GM12878 (cell line): ENCODE measurements around the gene MT1X. TPM values are rescaled to one million over a fixed set of nuclear protein-coding genes. Genes with fewer than 3 reads are reported as not detected.

Experiments
- ATAC-seq: fragments of 200-7000 bp; cut with Tn5 transposase; 3 replicates; pipeline ENCODE4 v1.9.1; 2020; ENCODE audit warnings: mild to moderate bottlenecking, moderate library complexity
- BruUV-seq: library from RNA; stranded (reverse); fragments of 400-500 nt; replicated peaks from 2 replicates; lab custom pipeline; 2021; lab: Mats Ljungman, UMichigan
- CTCF ChIA-PET: fragments of 300-600 bp; sonication (Branson Sonifier 250); formaldehyde crosslinking; extraction: SDS; loops from one replicate; lab custom pipeline; 2021; ENCODE audit warnings: inconsistent platforms; lab: Yijun Ruan, JAX
- POLR2A ChIA-PET: fragments of 350-600 bp; formaldehyde crosslinking; extraction: SDS; loops from one replicate; lab custom pipeline; 2021; ENCODE audit warnings: inconsistent platforms; lab: Charles Lee
- RAD21 ChIA-PET: fragments of 300-600 bp; sonication (Branson Sonifier 250); formaldehyde crosslinking; loops from one replicate; lab custom pipeline; 2023; ENCODE audit warnings: antibody characterized with exemption; ENCODE audit not compliant: unreplicated experiment; lab: Charles Lee
- SMC1A ChIA-PET: fragments of 300-600 bp; sonication (Branson Sonifier 250); formaldehyde crosslinking; loops from one replicate; lab custom pipeline; 2023; ENCODE audit not compliant: unreplicated experiment, uncharacterized antibody; lab: Charles Lee
- DNase-seq: peaks from one replicate; pipeline ENCODE4 v3.0.0-alpha.2; 2011; ENCODE audit warnings: low read depth, low spot score
- FAIRE-seq: peaks from 3 replicates; lab custom pipeline; 2011; peaks lifted over from hg19 to GRCh38; lab: Jason Lieb, UNC
- H2AFZ ChIP-seq: 2 replicates; pipeline ENCODE4 v1.6.0; 2011; ENCODE audit warnings: low read depth, low read length, control low read depth; ENCODE audit not compliant: control insufficient read depth
- H3K27ac ChIP-seq: 2 replicates; pipeline ENCODE4 v1.5.1; 2011; ENCODE audit warnings: control low read depth; ENCODE audit not compliant: control insufficient read depth, insufficient read depth
- H3K27me3 ChIP-seq, 2 experiments: replicated peaks in 1 of 2; 2 replicates each; pipeline versions ENCODE4 v1.6.0 to v1.6.1; 2011; ENCODE audit warnings: low read length in 1 of 2; ENCODE audit not compliant: control insufficient read depth in 2 of 2, insufficient read depth in 2 of 2
- H3K36me3 ChIP-seq, 2 experiments: 2 replicates each; pipeline ENCODE4 v1.5.1; 2011; ENCODE audit warnings: low read length in 1 of 2; ENCODE audit not compliant: control insufficient read depth in 2 of 2, insufficient read depth in 2 of 2
- H3K4me1 ChIP-seq: 2 replicates; pipeline ENCODE4 v1.6.1; 2011; ENCODE audit warnings: mild to moderate bottlenecking, low read length, moderate library complexity, mixed read lengths; ENCODE audit not compliant: control insufficient read depth, insufficient read depth
- H3K4me2 ChIP-seq: 2 replicates; pipeline ENCODE4 v1.6.0; 2011; ENCODE audit warnings: control low read depth; ENCODE audit not compliant: control insufficient read depth, insufficient read depth
- H3K4me3 ChIP-seq: fragments of 200-600 bp; sonication (generic); 2 replicates; pipeline ENCODE4 v1.5.1; 2016
- H3K79me2 ChIP-seq: 2 replicates; pipeline ENCODE4 v1.6.0; 2011; ENCODE audit warnings: low read length; ENCODE audit not compliant: control insufficient read depth, insufficient read depth
- H3K9ac ChIP-seq: 2 replicates; pipeline ENCODE4 v1.8.0; 2011; ENCODE audit warnings: low read length, control low read depth, mixed read lengths; ENCODE audit not compliant: control insufficient read depth, insufficient read depth
- H3K9me3 ChIP-seq: replicated peaks from 3 replicates; pipeline ENCODE4 v1.5.1; 2011; ENCODE audit warnings: mild to moderate bottlenecking, low read length; ENCODE audit not compliant: control insufficient read depth, insufficient read depth
- H4K20me1 ChIP-seq: 2 replicates; pipeline ENCODE4 v1.6.0; 2011; ENCODE audit not compliant: control insufficient read depth, insufficient read depth
- CHD4 ChIP-seq: fragments of 200-600 bp; sonication (generic); IDR thresholded peaks from 2 replicates; pipeline ENCODE4 v1.6.1; 2016; ENCODE audit warnings: mild to moderate bottlenecking
- ESRRA ChIP-seq: IDR thresholded peaks from 2 replicates; pipeline ENCODE4 v1.6.1; 2012; ENCODE audit warnings: mild to moderate bottlenecking, low read length, improper control_type of control experiment
- NR2C1 ChIP-seq: fragments of 450-650 bp; IDR thresholded peaks from 2 replicates; pipeline ENCODE4 v1.6.1; 2017; ENCODE audit warnings: antibody characterized with exemption, mild to moderate bottlenecking, moderate library complexity
- SMAD5 ChIP-seq: IDR thresholded peaks from 2 replicates; pipeline ENCODE4 v1.6.1; 2016; ENCODE audit warnings: antibody characterized with exemption, low read depth
- TCF3 ChIP-seq: IDR thresholded peaks from 2 replicates; pipeline ENCODE4 v1.6.1; 2012; ENCODE audit warnings: low read depth, mild to moderate bottlenecking, low read length, borderline replicate concordance; ENCODE audit not compliant: insufficient read depth
- WRNIP1 ChIP-seq: IDR thresholded peaks from 2 replicates; pipeline ENCODE4 v1.6.1; 2011; ENCODE audit warnings: low read depth, low read length, improper control_type of control experiment, borderline replicate concordance
- ZNF217 ChIP-seq: fragments of 450-650 bp; IDR thresholded peaks from 2 replicates; pipeline ENCODE4 v1.6.1; 2017; ENCODE audit warnings: antibody characterized with exemption, mild to moderate bottlenecking
- WGBS: methylation state at CpG from one replicate; pipeline ENCODE4 v1.1.6; 2016; ENCODE audit warnings: low lambda C conversion rate; ENCODE audit not compliant: insufficient replicate concordance, insufficient coverage; ENCODE audit errors: missing lambda C conversion rate; 5-methylcytosine and 5-hydroxymethylcytosine counted together
- in situ Hi-C: fragments of 300-500 bp; cut with MboI; formaldehyde crosslinking; loops from 9 replicates; pipeline ENCODE4 v1.14.3; 2018; ENCODE audit warnings: mixed read lengths
- intact Hi-C: fragments of 100-400 bp; cut with micrococcal nuclease; formaldehyde crosslinking; loops from one replicate; pipeline ENCODE4 v1.14.2; 2022; ENCODE audit not compliant: unreplicated experiment
- polyA plus RNA-seq, 11 experiments: library from polyadenylated mRNA; depleted of rRNA in 4 of 11; unstranded in 6 of 11; stranded (reverse) in 5 of 11; fragments of >200 nt; fragmentation: Nextera tagmentation in 4 of 11; fragmentation: Illumina TruSeq in 1 of 11; extraction: Ambion mirVana in 4 of 11; extraction: Trizol in 1 of 11; gene quantifications; 1 replicate in 1 of 11; 2 replicates in 10 of 11; pipeline versions ENCODE4 v1.2.1 to v1.2.3, GENCODE V29; 2011 to 2016; ENCODE audit warnings: inconsistent platforms in 2 of 11, missing spikeins in 2 of 11, low read depth in 1 of 11
- total RNA-seq, 4 experiments: library from RNA; depleted of rRNA in 3 of 4; stranded (reverse); fragments of >200 nt in 3 of 4; fragmentation: Illumina TruSeq in 1 of 4; extraction: Trizol in 1 of 4; gene quantifications; 2 replicates each; pipeline versions ENCODE4 v1.2.1 to v1.2.3, GENCODE V29; 2013 to 2021
- TF ChIP-seq, protein P1 (sequence below), 3 experiments: IDR thresholded peaks in 2 of 3; conservative IDR thresholded peaks in 1 of 3; 2 replicates each; pipeline ENCODE4 v1.5.1; 2011; ENCODE audit warnings: low read depth in 3 of 3, low read length in 3 of 3, mild to moderate bottlenecking in 3 of 3, control low read depth in 2 of 3, moderate library complexity in 2 of 3, inconsistent platforms in 1 of 3, mixed read lengths in 1 of 3; ENCODE audit not compliant: control insufficient read depth in 2 of 3, insufficient read depth in 1 of 3; ENCODE audit errors: extremely low read depth in 1 of 3
- TF ChIP-seq, protein P2 (sequence below): fragments of 450-650 bp; IDR thresholded peaks from 2 replicates; pipeline ENCODE4 v1.6.1; 2016; ENCODE audit warnings: mild to moderate bottlenecking, moderate library complexity, borderline replicate concordance
- TF ChIP-seq, protein P3 (sequence below): fragments of 450-650 bp; IDR thresholded peaks from 2 replicates; pipeline ENCODE4 v1.6.1; 2016; ENCODE audit warnings: mild to moderate bottlenecking
- TF ChIP-seq, protein P4 (sequence below): fragments of 450-650 bp; conservative IDR thresholded peaks from 2 replicates; pipeline ENCODE4 v1.6.1; 2017; ENCODE audit warnings: mild to moderate bottlenecking, moderate library complexity

Gene MT1X
- total and polyA plus RNA-seq, 10 of the 15 experiments (the other 5 are each of a cell fraction or from before 2014, with no cell fraction given) = 5.8 to 65.6 (median 15.4) TPM

DNA sequence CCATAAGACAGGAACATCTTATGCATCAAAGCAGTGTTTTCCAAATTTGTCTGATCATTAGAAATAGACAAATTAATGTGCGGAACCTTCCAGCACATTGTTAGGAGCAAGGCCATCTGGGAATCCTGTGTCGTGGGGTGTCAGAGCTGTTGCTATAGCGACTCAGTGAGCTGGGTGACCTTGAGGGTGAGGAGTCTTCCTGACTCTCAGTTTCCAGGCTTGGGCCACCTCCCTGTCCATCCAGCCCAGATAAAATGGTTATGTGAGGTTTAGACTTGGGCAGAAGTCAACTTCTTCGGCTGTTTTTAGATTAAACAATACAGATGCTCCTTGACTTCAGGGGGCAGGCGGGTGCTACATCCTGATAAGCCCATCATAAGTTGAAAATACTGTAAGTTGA, 20.6 kb downstream of the MT1X start (continued):
- TF ChIP-seq, protein P1, sequence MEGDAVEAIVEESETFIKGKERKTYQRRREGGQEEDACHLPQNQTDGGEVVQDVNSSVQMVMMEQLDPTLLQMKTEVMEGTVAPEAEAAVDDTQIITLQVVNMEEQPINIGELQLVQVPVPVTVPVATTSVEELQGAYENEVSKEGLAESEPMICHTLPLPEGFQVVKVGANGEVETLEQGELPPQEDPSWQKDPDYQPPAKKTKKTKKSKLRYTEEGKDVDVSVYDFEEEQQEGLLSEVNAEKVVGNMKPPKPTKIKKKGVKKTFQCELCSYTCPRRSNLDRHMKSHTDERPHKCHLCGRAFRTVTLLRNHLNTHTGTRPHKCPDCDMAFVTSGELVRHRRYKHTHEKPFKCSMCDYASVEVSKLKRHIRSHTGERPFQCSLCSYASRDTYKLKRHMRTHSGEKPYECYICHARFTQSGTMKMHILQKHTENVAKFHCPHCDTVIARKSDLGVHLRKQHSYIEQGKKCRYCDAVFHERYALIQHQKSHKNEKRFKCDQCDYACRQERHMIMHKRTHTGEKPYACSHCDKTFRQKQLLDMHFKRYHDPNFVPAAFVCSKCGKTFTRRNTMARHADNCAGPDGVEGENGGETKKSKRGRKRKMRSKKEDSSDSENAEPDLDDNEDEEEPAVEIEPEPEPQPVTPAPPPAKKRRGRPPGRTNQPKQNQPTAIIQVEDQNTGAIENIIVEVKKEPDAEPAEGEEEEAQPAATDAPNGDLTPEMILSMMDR (IDR thresholded peaks at IDR 0.05 in 2 of 3, conservative IDR thresholded peaks at IDR 0.05 in 1 of 3; ENCODE audit: control insufficient read depth in 2 of 3, extremely low read depth in 1 of 3, insufficient read depth in 1 of 3, low read depth in 3 of 3, low read length in 3 of 3) = no peak
- TF ChIP-seq WRNIP1 = no peak

DNA sequence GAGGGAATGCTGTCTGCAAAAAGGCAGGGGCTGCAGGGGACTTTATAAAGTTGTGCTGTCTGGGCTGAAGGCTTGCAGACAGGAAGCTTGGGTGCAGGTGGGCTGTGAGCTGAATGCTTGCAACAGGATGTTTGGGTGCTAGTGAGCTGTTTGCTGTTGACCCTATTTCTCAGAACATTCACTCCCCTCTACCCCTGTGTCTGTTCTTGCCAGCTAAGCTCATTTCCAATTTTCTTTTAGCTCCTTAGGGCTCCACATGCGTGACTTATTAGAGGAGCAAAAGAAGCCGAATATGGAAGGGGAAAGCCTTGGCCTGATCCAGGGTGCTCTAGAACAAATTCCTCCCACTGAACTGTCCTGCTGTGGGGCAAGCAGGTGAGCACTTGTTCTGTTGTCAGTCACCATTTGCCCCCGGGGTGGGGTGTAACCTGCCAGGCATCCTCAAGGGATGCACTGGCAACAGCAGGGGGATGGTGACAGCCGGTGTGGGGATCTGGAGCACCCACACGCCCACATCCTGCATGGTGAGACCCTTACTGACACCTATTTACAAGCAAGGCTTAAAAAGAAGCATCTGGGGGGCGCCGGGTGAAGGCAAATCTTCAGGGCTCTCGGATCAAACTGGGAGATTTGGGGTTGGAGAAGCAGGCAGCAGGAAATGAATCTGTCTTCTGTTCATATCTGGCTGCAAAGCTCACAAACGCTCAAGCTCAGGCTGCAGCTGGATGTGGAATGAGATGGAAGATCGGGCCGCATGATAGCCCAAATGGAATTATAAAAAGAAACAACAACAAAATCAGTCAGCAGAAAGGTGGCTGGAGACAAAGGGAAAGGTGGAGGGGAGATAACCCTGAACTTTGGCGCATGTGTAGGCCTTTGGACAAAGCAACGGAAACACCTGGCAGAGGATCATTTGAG, 26.5 kb downstream of the MT1X start:
- ChIA-PET RAD21 (interaction anchor here (0.7 kb wide), 1 partner anchor 117 kb away, joined by 3 read pairs; no protein-coding TSS in a partner anchor), SMC1A (interaction anchor here (0.7 to 1.8 kb wide), 3 partner anchors 65 to 132 kb away, joined by 3 to 12 read pairs (median 5); no protein-coding TSS in a partner anchor), POLR2A (no interaction called here), CTCF (interaction anchor here (0.8 to 1.6 kb wide), 3 partner anchors 18 to 159 kb away, joined by 3 to 4 read pairs (median 3); no protein-coding TSS in a partner anchor)
- ATAC-seq (peak; percentile 35; the same call in 1 of the 3 replicates), DNase-seq (no peak), FAIRE-seq (no peak)
- intact Hi-C loops = loop anchor here (10.0 kb wide), 1 partner anchor 394 kb away; no protein-coding TSS in a partner anchor
- H3K4me3 ChIP-seq = no peak overlapping the region
- H3K9ac ChIP-seq = no peak overlapping the region
- in situ Hi-C loops = loop anchor here (5.0 kb wide), 1 partner anchor 131 kb away; no protein-coding TSS in a partner anchor
- no peaks in the 10 kb centered on the region; the same call in 2 of the 3 replicates for H3K9me3 ChIP-seq
- no peaks in the 10 kb centered on the region for H3K79me2 ChIP-seq
- H3K27ac ChIP-seq = no peak overlapping the region
- no peaks in the 10 kb centered on the region for H3K27me3 ChIP-seq
- no peak overlapping the region for H3K4me2 ChIP-seq
- no TSS peak for BruUV-seq
- H3K4me1 ChIP-seq = no peaks in the 10 kb centered on the region
- no peaks in the 10 kb centered on the region for H3K36me3 ChIP-seq
- 54% methylated on average over 13 of the region's 13 CpGs for WGBS
- no peaks in the 10 kb centered on the region for H4K20me1 ChIP-seq
- H2AFZ ChIP-seq = no peak overlapping the region
- TF ChIP-seq, protein P2, sequence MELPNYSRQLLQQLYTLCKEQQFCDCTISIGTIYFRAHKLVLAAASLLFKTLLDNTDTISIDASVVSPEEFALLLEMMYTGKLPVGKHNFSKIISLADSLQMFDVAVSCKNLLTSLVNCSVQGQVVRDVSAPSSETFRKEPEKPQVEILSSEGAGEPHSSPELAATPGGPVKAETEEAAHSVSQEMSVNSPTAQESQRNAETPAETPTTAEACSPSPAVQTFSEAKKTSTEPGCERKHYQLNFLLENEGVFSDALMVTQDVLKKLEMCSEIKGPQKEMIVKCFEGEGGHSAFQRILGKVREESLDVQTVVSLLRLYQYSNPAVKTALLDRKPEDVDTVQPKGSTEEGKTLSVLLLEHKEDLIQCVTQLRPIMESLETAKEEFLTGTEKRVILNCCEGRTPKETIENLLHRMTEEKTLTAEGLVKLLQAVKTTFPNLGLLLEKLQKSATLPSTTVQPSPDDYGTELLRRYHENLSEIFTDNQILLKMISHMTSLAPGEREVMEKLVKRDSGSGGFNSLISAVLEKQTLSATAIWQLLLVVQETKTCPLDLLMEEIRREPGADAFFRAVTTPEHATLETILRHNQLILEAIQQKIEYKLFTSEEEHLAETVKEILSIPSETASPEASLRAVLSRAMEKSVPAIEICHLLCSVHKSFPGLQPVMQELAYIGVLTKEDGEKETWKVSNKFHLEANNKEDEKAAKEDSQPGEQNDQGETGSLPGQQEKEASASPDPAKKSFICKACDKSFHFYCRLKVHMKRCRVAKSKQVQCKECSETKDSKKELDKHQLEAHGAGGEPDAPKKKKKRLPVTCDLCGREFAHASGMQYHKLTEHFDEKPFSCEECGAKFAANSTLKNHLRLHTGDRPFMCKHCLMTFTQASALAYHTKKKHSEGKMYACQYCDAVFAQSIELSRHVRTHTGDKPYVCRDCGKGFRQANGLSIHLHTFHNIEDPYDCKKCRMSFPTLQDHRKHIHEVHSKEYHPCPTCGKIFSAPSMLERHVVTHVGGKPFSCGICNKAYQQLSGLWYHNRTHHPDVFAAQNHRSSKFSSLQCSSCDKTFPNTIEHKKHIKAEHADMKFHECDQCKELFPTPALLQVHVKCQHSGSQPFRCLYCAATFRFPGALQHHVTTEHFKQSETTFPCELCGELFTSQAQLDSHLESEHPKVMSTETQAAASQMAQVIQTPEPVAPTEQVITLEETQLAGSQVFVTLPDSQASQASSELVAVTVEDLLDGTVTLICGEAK = no peak
- TF ChIP-seq TCF3 (no peak), NR2C1 (no peak), ESRRA (no peak), ZNF217 (no peak), SMAD5 (no peak), CHD4 (no peak)
- TF ChIP-seq, protein P3, sequence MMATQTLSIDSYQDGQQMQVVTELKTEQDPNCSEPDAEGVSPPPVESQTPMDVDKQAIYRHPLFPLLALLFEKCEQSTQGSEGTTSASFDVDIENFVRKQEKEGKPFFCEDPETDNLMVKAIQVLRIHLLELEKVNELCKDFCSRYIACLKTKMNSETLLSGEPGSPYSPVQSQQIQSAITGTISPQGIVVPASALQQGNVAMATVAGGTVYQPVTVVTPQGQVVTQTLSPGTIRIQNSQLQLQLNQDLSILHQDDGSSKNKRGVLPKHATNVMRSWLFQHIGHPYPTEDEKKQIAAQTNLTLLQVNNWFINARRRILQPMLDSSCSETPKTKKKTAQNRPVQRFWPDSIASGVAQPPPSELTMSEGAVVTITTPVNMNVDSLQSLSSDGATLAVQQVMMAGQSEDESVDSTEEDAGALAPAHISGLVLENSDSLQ = no peak
- TF ChIP-seq, protein P4, sequence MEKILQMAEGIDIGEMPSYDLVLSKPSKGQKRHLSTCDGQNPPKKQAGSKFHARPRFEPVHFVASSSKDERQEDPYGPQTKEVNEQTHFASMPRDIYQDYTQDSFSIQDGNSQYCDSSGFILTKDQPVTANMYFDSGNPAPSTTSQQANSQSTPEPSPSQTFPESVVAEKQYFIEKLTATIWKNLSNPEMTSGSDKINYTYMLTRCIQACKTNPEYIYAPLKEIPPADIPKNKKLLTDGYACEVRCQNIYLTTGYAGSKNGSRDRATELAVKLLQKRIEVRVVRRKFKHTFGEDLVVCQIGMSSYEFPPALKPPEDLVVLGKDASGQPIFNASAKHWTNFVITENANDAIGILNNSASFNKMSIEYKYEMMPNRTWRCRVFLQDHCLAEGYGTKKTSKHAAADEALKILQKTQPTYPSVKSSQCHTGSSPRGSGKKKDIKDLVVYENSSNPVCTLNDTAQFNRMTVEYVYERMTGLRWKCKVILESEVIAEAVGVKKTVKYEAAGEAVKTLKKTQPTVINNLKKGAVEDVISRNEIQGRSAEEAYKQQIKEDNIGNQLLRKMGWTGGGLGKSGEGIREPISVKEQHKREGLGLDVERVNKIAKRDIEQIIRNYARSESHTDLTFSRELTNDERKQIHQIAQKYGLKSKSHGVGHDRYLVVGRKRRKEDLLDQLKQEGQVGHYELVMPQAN = no peak
